Sigmoid colon (tissue), 7 donors: ENCODE data around the gene SGPP2. TPM values are rescaled to one million over a fixed set of nuclear protein-coding genes. Genes with fewer than 3 reads are reported as not detected.

Experiments used
- DNase-seq: peaks from one replicate; pipeline ENCODE4 v3.0.0-alpha.2; 2019
- H3K27ac ChIP-seq, 4 donors: fragments of 200-600 bp; sonication (generic); one replicate each; pipeline ENCODE4 v1.5.1; 2016 to 2019; ENCODE audit warnings: mild to moderate bottlenecking in 1 of 4
- H3K27me3 ChIP-seq, 3 donors: fragments of 200-600 bp; sonication (generic); one replicate each; pipeline ENCODE4 v1.5.1; 2019; ENCODE audit warnings: mild to moderate bottlenecking in 1 of 3
- H3K36me3 ChIP-seq, 4 donors: fragments of 200-600 bp; sonication (generic); one replicate each; pipeline ENCODE4 v1.5.1; 2016 to 2019
- H3K4me1 ChIP-seq, 4 donors: fragments of 200-600 bp; sonication (generic); one replicate each; pipeline ENCODE4 v1.5.1; 2017 to 2019
- H3K4me3 ChIP-seq, 4 donors: fragments of 200-600 bp; sonication (generic); one replicate each; pipeline ENCODE4 v1.5.1; 2017 to 2019; ENCODE audit warnings: mild to moderate bottlenecking in 2 of 4, moderate library complexity in 1 of 4
- H3K9me3 ChIP-seq, 4 donors: fragments of 200-600 bp in 3 of 4; sonication (generic) in 3 of 4; one replicate each; pipeline versions ENCODE4 v1.5.1 to v1.6.1; 2013 to 2019
- CTCF ChIP-seq, 4 experiments: fragments of 450-650 bp in 3 of 4; fragments of 200-600 bp in 1 of 4; IDR thresholded peaks; one replicate each; pipeline ENCODE4 v1.5.1; 2016 to 2019; ENCODE audit warnings: antibody characterized with exemption in 4 of 4, mild to moderate bottlenecking in 3 of 4, moderate library complexity in 2 of 4
- EP300 ChIP-seq, 4 donors: sonication (generic); formaldehyde crosslinking; IDR thresholded peaks; one replicate each; pipeline ENCODE4 v1.6.1; 2017; ENCODE audit warnings: antibody characterized with exemption in 4 of 4
- POLR2A ChIP-seq, 2 donors: fragments of 450-650 bp; IDR thresholded peaks; one replicate each; pipeline ENCODE4 v1.6.1; 2016; ENCODE audit warnings: antibody characterized with exemption in 2 of 2, mild to moderate bottlenecking in 2 of 2, moderate library complexity in 2 of 2
- POLR2AphosphoS5 ChIP-seq, 4 donors: sonication (generic); formaldehyde crosslinking; IDR thresholded peaks; one replicate each; pipeline ENCODE4 v1.6.1; 2017; ENCODE audit warnings: antibody characterized with exemption in 4 of 4
- WGBS, 2 donors: extraction: QIAGEN DNeasy Blood & Tissue Kit; methylation state at CpG; one replicate each; pipeline ENCODE4 v1.1.7; 2013; 5-methylcytosine and 5-hydroxymethylcytosine counted together
- intact Hi-C: fragments of 100-400 bp; cut with DNase I; formaldehyde crosslinking; loops from one replicate; pipeline ENCODE4 v1.15.1; 2023
- polyA plus RNA-seq, 3 donors: library from polyadenylated mRNA; stranded (reverse); fragments of 200-250 nt; gene quantifications; one replicate each; pipeline ENCODE4 v1.2.3, GENCODE V29; 2013
- total RNA-seq, 4 donors: library from RNA; depleted of rRNA; stranded (reverse); fragments of >200 nt; gene quantifications; one replicate each; pipeline ENCODE4 v1.1.0, GENCODE V29; 2016
- donor health status: healthy with polysubstance abuse.
- donor health status: Bipolar disorder and iron deficiency.
- donor health status: healthy.

SGPP2 gene
- total and polyA plus RNA-seq, 7 donors, result 0.49 to 25.1 (median 1.1) TPM

DNA sequence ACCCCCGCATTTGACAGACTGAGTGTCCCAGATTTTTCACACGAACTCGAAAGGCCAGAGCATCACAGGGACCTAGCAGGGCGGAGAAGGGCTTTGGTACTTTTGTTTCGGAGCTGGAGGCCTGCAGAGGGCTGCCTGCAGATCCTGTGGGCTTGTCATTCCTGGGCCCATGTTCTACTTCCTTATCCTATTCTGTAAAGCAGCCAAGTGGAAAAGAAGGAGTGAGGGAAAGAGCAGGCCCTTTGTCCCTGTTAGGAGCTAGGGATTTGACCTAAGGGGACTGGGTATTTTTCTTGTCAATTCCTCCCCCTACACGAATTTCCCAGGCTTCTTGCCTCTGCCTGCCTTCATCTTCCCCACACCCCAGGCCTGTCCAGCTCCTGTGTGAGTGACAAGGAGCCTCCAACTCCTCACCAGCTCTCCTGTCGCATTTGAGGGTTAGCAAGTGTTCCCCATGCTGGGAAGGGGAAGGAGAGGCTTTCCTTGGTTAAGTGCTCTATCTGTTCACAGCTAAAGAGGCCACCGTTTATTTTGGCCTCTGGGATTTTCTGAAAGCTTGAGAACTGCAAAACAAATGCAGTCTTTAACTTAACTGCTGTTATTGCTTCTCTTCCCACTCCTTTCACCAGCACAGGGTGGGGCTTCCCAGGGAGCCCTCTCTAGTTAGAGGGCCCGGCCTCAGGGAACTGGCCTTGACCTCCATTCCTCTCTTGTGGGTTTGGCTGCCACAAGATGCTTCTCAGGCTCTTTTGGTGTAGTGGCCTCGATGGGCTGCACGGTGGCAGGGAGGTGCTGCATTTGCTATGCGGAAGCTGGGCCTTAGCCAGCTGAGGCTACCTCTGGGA lies 61.2 kb downstream of the SGPP2 start:
- no peaks in the 10 kb centered on the region for H3K9me3 ChIP-seq
- no peaks in the 10 kb centered on the region for H3K36me3 ChIP-seq
- no peaks in the 10 kb centered on the region for H3K4me1 ChIP-seq
- 70 to 78% methylated on average over 12 of the region's 12 CpGs for WGBS, 2 donors
- TF ChIP-seq POLR2A (IDR thresholded peaks at IDR 0.05) (no peak), CTCF (IDR thresholded peaks at IDR 0.05) (no peak), POLR2AphosphoS5 (IDR thresholded peaks at IDR 0.05) (no peak), EP300 (IDR thresholded peaks at IDR 0.05) (no peak)
- H3K27ac ChIP-seq, result no peak overlapping the region
- H3K27me3 ChIP-seq, result no peaks in the 10 kb centered on the region
- no peak overlapping the region for H3K4me3 ChIP-seq
- intact Hi-C loops, result no loop called here
- DNase-seq, result no peak

GRCh38 chr2:222490131-222490530 lies 65.8 kb downstream of the SGPP2 start:
- no peak for DNase-seq
- Histone ChIP-seq H3K27me3 (no peaks in the 10 kb centered on the region), H3K36me3 (no peaks in the 10 kb centered on the region), H3K4me3 (no peak overlapping the region), H3K9me3 (no peaks in the 10 kb centered on the region), H3K27ac (no peak overlapping the region), H3K4me1 (no peaks in the 10 kb centered on the region)
- TF ChIP-seq POLR2A (IDR thresholded peaks at IDR 0.05) (no peak), CTCF (IDR thresholded peaks at IDR 0.05) (no peak), POLR2AphosphoS5 (IDR thresholded peaks at IDR 0.05) (no peak), EP300 (IDR thresholded peaks at IDR 0.05) (no peak)
- intact Hi-C loops, result no loop called here

- H3K36me3 ChIP-seq, result no peaks in the 10 kb centered on the region
- no peaks in the 10 kb centered on the region for H3K27me3 ChIP-seq
- no peak for DNase-seq
- H3K27ac ChIP-seq, result no peak overlapping the region
- H3K4me1 ChIP-seq, result no peaks in the 10 kb centered on the region
- no peak for TF ChIP-seq EP300 (IDR thresholded peaks at IDR 0.05)
- no peak for TF ChIP-seq POLR2AphosphoS5 (IDR thresholded peaks at IDR 0.05)
- no peak for TF ChIP-seq POLR2A (IDR thresholded peaks at IDR 0.05)
- no peak for TF ChIP-seq CTCF (IDR thresholded peaks at IDR 0.05)
- no peak overlapping the region for H3K4me3 ChIP-seq
- intact Hi-C loops, result no loop called here
- H3K9me3 ChIP-seq, result no peaks in the 10 kb centered on the region
Observed at GRCh38 chr2:222492683-222493082, 68.3 kb downstream of the SGPP2 start.

- H3K27ac ChIP-seq, result no peak overlapping the region
- no peak for TF ChIP-seq CTCF (IDR thresholded peaks at IDR 0.05)
- TF ChIP-seq POLR2A (IDR thresholded peaks at IDR 0.05), result no peak
- TF ChIP-seq POLR2AphosphoS5 (IDR thresholded peaks at IDR 0.05), result no peak
- TF ChIP-seq EP300 (IDR thresholded peaks at IDR 0.05), result no peak
- intact Hi-C loops, result no loop called here
- no peaks in the 10 kb centered on the region for H3K36me3 ChIP-seq
- no peaks in the 10 kb centered on the region for H3K4me1 ChIP-seq
- H3K4me3 ChIP-seq, result no peak overlapping the region
- WGBS, 2 donors, result 83 to 93% methylated on average over 11 of the region's 11 CpGs
- H3K27me3 ChIP-seq, result no peaks in the 10 kb centered on the region
- no peak for DNase-seq
- H3K9me3 ChIP-seq, result no peaks in the 10 kb centered on the region
Observed at GRCh38 chr2:222494104-222494739, 69.9 kb downstream of the SGPP2 start.
